Epithelial cell of prostate (primary cell): ENCODE data around the gene FRMPD2.
A peak's percentile ranks its signal among the peaks of the same experiment; 100 is the strongest.
"Not testable (repeated sequence)": the region's sequence is repeated elsewhere in the genome, so short reads cannot be mapped to it uniquely, and the experiment has no call there.

Experiments used
- DNase-seq: peaks from one replicate; pipeline ENCODE4 v3.0.0-alpha.2; 2011; ENCODE audit warnings: low read depth, low spot score
- H3K27ac ChIP-seq: fragments of 450-650 bp; 2 replicates; pipeline ENCODE4 v1.5.1; 2017; ENCODE audit warnings: mild to moderate bottlenecking

Gene FRMPD2

DNA sequence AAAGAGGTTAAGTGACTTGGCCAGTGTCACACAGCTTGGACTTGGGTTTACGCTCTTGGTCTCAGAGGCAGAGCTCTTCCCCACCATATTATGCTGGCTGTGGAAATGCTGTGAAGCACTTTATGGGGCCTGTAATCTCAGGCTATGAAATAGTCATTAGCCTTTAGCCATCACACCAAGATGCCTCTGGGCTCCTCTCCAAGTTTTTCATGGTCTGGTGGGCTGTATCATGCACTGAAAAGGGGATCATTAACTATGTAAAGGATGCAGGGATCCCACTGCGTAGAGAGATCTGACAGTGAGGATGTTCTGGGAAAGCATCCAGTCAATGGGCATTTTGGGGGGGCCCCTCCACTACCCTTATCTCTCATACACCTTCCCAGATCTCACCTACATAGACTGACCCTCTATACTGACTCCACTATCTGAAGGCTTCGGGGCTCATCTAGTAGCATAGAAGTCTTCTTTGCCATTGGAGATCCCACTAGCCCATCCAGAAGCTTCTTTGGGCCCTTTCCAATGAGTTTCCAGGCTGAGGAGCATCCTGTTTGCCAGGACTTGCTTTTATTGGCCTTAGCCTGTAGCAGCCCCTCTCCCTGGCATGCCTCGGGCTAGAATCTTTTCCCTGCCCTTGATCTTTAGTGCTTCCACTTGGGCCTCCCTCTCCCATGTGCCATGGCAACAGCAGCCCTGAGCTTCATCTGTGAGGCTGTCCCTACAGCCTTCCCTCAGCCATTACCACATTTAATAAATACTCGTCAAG is 19.6 kb downstream of the FRMPD2 start:
- no peak for DNase-seq
- peak overlapping the region; percentile 78 for H3K27ac ChIP-seq

DNA sequence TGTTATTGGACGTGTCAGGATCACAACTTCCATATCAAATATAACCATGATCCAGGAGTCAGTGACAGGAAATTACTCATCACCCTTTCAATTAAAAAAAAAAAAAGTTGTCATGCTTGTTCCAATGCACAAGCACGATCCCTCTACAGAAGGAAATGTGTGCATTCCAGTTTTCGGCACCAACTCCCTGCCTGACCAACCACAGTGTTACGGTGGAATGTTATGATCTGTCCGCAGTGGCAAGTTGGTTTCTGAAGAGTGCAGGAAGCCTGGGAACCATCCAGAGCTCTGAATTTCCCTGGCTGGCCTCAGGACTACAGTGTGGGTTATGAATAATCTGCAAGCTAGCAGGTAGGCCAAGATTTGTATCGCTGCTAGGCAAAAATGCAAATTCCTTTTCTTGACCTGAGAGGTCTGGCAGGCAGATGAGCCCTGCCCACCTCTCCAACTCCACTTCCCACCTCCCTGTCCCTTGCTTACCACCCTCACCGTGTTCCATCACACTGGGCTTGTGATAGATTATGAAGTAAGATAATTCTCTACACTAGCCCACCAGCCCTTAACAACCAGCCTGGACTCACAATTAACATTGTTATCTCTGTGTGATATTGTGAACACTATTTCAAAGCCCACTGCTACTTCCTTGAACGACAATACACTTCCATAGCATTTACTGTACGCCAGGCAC is 20.4 kb downstream of the FRMPD2 start:
- peak overlapping the region; percentile 78 for H3K27ac ChIP-seq
- peak; percentile 81 for DNase-seq

DNA sequence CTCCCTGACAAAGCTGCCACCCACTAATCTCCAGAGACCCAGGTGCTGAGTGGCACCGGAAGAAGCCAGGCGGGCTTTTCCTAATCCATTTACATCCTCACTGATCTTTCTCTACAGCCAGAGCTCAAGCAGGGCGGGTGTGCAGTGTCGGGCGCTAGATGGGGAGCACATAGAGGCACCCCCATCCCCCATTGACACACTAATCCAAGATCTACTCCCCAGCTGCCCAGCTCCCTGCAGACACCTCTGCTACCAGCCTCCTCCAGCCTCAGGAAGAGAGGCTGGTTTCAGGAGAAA is 22.2 kb downstream of the FRMPD2 start:
- peak overlapping the region; percentile 76 for H3K27ac ChIP-seq
- no peak for DNase-seq

GRCh38 chr10:48251525-48252353 is 22.8 kb downstream of the FRMPD2 start:
- H3K27ac ChIP-seq, result peak overlapping the region; percentile 76
- peak; percentile 31 for DNase-seq

GRCh38 chr10:48251152-48251524 is 23.4 kb downstream of the FRMPD2 start:
- peak overlapping the region; percentile 76 for H3K27ac ChIP-seq
- DNase-seq, result no peak

- H3K27ac ChIP-seq, result no peak overlapping the region
- DNase-seq, result no peak
These were observed 24.6 kb downstream of the FRMPD2 start for GRCh38 chr10:48249763-48250351.

DNA sequence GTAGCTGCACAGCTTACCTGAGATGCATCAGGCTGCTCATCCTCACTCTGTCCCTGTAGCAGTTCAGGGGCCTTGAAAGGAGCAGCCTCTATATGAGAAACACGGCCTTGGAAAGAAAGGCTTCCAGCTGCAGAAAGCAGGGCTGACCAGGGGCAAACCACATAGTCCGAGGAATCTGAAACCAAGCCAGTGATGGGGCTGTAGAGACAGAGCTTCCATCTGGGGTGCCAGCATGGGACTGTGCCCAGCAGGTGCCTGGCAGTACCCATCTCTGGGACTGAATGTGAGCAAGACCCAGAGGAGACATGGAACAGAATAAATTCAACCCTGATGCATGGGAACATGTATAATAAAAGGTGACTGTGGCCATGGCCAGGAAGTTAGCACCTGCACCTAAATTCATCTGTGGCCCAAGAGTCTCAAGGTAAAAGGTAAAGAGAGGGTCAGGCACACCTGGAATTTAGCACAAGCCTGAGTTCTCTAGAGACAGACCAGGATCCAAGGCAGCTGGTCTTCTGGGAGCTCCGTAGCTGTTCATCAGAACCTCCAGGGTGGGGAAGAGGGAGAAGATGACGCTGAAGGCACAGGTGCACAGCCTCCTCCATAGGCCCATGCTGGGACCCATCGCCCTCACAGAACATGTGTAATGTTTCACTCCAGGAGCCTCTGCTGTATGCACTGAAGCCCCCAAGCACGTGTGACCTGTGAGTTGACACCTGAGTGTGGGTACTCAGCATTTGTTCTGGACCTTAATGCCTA is 25.3 kb downstream of the FRMPD2 start:
- DNase-seq, result no peak
- no peak overlapping the region for H3K27ac ChIP-seq

DNA sequence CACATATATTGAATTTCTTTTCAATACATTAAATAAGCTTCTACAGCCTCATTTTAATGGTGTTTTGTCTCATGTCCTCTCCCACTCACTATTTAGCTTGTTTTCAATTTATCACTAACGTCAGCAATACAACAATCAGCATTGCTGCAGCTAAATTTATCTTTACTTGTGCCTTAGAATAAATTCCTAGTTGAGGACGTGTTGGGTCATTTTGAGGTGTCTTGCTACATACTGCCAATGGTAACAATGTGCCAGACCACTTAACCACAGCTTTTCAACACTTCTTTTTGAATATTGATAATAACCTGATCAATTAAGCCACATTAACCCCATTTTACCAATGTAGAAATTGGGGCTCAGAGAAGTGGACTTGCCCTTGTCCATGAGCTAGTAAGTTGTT is 26.0 kb downstream of the FRMPD2 start:
- H3K27ac ChIP-seq, result no peak overlapping the region
- no peak for DNase-seq

DNA sequence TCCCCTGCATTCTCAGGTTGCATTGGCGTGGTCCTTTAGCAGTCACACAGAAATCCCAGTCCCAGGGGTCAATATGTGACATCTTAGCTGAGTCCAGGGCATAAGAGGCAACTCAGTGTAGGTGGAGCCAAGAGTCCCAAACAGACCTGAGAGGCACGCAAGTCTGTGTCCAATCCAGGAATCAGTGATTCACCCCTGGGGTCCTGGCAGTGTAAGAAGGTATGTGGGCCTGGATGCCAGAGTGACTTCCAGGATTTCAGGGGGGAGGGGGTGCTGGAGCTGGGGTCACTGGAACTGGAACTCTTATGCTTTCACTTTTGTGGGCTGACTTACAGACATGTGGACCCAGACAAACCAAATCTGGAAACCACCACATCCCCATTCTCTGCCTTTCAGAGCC is 26.8 kb downstream of the FRMPD2 start:
- DNase-seq, result no peak
- no peak overlapping the region for H3K27ac ChIP-seq

DNA sequence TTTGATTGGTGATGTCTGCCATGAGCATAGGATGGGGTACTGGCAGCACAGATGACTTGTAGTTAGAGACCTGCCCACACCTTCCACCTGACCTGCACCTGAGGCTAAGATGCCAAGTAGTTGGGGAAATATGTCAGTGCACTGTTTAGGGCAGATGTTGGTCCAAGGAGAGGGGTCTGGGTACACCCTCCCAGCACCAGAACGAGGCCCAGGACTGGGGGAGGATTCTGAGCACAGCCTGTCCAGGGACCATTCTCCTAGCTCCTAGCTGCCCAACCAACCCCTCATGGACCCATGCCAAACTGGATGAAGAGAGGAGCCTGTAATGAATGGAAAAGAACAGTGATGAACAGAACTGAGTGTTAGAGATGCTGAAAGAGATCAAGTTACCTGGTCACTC is 28.0 kb downstream of the FRMPD2 start:
- H3K27ac ChIP-seq, result no peak overlapping the region
- no peak for DNase-seq

DNA sequence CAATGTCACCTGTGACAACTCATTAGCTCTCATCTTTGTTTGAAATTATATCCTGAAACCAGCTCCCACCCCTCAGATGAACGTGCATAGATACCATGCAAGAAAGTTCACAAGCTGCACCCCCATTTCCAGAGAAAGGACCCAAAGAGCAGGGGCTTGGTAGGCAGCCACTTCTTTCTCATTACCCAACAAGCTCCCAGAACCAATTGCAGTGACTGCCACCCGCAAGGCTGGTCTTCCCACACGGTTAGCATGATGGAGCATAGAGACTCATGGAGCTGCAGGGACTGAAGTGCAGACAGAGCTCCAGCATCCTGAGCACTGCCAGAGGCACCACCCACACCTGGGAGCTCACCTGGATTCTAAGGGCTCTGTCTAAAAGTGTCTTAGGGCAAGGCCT is 28.5 kb downstream of the FRMPD2 start:
- no peak for DNase-seq

GRCh38 chr10:48243921-48244320 is 30.6 kb downstream of the FRMPD2 start:
- DNase-seq, H3K27ac ChIP-seq: not testable (repeated sequence)

More for the DNA sequence above, 28.5 kb downstream of the FRMPD2 start:
- H3K27ac ChIP-seq, result no peak overlapping the region

DNA sequence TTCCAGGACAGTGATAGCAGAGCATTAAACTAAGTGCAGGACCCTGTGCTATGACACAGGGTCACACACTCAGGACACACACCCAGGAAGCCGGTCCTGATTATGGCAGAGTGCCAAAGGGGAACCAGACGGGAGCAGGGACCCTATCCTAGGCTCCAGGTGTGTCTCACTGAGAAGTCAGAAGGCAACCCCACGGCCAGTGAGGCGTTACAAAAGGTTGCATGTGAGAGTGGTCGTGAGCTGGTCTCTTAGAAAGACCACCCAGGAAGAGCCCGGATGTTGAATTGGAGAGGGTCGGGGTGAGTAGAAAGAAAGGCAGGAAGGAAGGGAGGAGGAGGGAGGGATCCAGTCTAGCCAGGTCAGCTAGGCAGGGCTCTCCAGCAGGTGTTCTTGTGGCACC is 31.0 kb downstream of the FRMPD2 start:
- no peak for DNase-seq
- H3K27ac ChIP-seq, result no peak overlapping the region

DNA sequence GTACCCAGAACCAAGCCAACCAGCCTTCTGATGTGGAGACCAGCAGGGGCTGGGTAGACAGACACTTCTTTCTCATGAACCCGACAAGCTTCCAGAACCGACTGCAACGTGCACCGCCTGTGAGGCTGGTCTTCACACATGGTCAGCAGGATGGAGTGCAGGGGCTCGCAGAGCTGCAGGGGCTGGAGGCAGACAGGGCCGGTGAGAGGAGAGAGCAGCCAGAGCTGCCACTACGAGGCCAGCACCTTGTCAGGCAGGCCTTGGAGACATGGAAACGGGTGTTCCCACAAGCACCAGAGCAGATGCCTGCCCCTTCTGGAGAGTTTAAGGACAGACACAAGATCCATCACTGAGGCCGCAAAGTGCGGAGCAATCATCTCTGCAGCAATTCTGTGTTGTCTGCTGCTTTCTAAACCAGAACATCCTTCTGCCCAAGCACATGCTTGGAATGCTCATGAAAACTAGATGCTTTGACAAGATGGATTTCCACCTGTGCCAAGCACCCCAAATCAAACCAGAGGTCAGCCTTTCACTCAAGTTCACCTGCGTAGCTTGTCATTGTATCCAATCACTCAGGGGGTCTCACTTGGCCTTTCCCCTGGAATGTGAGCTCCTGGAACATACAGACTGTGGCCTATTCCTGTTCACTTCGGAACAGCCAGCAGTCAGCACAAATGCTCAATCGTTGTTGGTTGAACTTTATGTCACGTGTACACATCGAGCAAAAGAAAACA is 32.2 kb downstream of the FRMPD2 start:
- DNase-seq, result no peak
- no peak overlapping the region for H3K27ac ChIP-seq

- H3K27ac ChIP-seq, result no peak overlapping the region
- DNase-seq, result no peak
These were observed 33.2 kb downstream of the FRMPD2 start for GRCh38 chr10:48241332-48241731.

GRCh38 chr10:48240196-48240595 is 34.3 kb downstream of the FRMPD2 start:
- DNase-seq, result no peak
- H3K27ac ChIP-seq, result no peak overlapping the region

- DNase-seq, result no peak
These were observed 34.9 kb downstream of the FRMPD2 start for GRCh38 chr10:48239618-48240017.

DNA sequence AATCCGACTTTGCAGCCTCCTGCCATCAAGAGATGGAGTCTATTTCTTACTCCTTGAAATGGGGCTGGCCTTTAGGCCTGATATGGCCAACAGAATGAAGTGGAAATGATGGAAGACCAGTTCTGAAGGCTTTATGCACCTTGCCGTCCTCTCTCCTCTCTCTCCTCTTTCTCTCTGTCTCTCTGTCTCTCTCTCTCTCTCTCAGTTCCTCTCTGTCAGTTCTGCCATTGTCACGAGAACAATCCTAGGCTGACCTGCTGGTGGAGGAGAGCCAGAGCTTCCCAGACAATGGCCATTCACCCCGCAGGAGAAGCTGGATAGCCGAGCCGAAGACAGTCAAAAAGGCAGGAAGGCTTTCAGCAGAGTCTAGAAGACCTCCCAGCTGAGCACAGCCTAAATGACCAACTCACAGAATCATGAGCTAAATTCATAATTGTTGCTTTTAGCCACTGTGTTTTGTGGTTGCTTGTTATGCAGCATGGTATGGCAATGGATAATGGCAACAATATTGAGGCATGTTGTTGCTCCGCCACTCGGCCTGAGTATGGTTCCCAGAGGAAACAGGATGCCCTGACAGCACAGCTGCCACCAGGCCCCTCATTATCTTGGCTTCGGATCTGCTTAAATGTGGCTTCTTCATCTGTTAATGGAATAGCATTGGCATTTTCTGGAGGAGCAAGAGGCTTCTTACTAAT is 35.5 kb downstream of the FRMPD2 start:
- no peak for DNase-seq
- H3K27ac ChIP-seq, result no peak overlapping the region

More at GRCh38 chr10:48239618-48240017, 34.9 kb downstream of the FRMPD2 start:
- no peak overlapping the region for H3K27ac ChIP-seq
